ENCODE data around the gene ETF1.
"Not testable (repeated sequence)": the region's sequence is repeated elsewhere in the genome, so short reads cannot be mapped to it uniquely, and the experiment has no call there.

Gene ETF1

GRCh38 chr5:138528208-138528607 lies 14.8 kb downstream of the ETF1 start:
- DNase-seq = no peak

DNA sequence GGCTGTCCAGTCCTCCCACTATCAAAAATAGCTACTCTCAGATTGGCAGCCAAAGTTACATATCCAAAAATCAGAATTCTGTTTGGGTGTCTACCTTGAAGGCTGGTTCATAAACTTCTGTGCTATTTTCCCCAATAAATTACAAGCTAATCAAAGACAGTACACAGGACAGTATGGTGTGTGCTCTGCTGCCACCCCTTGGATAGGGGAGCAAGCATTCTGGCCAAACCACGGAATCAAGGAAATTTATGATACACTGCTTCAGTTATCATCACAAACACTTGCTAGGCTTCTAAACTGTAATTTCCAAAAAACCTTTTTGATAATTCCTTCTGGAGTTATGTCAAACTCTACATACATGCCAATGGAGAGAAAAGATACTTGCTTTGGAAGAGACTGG lies 15.9 kb downstream of the ETF1 start:
- no peak for DNase-seq

DNA sequence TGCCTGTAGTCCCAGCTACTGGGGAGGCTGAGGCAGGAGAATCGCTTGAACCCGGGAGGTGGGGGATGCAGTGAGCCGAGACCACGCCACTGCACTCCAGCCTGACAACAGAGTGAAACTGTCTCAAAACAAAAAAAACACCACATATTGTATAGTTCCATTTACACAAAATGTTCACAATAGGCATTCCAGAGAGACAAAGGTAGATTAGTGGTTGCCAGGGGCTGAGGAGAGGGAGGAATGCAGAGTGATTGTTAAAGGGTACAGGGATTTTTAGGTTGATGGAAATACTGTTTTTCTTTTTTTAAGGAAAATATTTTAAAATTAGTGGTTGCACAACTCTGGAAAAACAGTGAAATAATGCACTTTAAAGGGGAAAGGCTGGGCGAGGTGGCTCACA lies 19.6 kb downstream of the ETF1 start:
- no peak for DNase-seq

GRCh38 chr5:138520971-138521370 lies 22.1 kb downstream of the ETF1 start:
- no peak for DNase-seq

DNA sequence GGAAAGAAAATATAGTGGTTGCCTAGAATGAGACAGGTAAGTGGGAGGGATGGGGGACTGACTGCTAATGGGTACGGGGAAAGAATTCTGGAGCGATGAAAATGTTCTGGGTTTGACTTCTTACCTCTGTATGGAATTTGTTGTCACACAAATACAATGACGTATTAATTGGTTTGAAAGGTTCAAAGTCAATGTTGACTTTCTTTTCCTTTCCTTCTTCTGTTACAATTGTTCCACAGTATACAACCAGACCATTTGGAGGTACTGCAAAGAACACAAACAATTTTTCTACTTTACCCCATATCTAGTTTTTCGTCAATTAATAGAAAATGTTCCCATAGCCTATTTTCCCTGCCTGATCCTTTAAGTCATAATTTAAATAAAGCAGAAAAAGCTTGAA lies 25.6 kb downstream of the ETF1 start:
- no peak for DNase-seq

GRCh38 chr5:138515556-138516245 lies 27.3 kb downstream of the ETF1 start:
- no peak for DNase-seq

DNA sequence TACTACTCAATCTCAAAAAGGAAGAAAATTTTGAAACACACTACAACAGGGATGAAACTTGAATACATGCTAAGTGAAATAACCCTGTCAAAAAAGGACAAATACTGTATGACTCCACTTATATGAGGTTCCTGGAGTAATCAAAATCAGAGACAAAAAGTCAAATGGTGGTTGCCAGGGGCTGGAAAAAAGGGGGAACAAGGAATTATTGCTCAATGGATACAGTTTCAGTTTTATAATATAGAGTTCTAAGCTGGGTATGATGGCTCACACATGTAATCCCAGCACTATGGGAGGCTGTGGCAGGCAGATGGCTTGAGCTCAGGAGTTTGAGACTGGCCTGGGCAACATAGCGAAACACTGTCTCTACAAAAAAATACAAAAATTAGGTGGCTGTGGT lies 29.0 kb downstream of the ETF1 start:
- no peak for DNase-seq

DNA sequence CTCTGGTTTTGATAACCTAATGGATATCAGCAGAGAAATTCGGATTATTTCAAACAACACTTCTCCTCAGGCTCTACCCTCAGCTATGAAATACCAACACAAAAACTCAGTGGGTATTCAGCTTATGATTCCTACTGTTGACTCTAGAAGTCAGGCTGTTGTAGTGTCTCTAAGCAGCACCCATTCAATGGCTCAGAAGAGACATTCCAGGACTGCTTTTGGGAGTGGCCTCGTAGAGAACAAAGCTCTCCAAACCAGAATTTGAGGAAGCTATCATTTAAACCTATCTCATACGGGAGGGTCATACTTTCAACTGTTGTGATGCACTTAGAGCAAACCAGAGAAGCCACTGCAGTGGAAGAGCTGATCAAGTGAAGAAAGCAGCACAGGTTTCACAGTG lies 34.1 kb downstream of the ETF1 start:
- DNase-seq = no peak

DNA sequence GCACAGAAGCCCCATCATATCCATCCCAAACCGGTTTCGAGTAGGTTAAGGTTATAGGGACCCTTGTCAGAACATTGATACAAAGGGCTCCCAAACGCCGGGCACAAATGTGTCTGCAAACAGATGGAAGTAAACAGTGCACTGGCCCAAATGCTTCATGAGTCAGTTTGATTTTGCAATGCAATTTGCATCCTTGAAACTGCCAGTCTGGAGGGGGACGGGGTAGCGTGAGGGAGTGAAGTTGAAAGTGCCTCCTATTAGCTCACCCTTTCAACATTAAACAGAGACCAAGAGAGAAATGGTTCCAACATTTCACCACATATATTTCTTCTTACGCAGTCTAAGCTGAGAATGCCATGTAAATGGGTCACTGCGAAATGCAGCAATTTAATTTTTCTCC lies 35.6 kb downstream of the ETF1 start:
- DNase-seq = not testable (repeated sequence)

DNA sequence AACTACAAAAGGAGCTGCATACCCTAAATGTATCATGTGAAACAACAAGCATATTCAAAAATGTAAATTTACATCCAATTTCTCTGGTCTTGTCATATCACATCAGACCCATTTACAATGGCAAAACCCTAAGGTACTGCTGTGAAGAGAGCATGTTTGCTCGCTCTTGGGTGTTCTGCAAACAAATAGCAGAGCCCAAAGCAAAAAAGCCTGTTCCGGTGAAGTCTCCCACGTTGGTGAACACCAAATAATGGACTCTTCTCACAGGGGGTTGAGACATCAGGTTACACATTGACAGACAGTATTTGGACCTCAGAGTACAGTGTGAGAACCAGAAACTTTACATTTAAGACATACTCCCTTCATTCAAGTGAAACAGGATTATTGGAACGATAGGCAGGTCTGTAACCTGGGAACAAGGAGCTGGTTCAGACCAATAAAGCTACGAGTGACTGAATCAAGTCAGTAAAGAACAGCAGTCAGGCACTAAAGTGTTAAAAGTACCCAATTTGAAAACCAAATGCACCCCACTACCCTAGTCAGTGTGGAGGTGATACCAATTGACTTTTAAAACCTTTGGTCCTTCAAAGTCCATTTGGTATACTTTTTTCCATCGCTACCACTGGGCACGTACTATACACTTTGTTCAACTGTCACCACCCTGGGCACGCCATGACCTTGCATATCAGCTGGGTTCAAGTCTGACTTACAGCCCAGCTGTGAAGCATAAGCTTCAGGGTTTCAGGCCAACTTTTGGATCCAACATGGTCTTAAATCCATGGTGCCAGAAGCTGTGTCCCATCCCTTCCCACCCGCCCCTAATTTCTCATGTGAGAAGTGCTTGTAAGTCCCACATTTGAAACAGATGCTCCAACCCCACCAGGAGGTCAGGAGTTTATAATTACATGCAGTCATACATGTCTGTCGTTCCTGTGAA lies 36.4 kb downstream of the ETF1 start:
- DNase-seq = no peak

DNA sequence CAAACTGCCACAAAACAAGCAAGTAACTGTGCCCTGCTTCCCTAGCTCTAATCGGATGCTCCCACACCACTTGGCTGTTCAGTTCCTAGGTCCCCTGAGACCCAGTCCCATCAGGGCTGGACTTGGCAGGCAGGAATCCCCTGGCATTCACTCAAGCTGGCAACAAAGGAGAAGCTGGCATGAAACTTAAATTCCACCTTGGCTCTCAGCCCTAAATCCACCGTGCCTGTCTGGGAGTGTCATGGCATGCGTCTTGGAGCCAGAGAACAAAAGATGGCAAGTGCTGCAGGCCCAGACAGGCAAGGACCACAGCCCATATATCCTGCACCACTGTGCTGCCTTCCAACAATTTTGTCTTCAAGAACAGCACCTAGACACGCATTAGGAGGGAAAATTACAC lies 38.2 kb downstream of the ETF1 start:
- no peak for DNase-seq

DNA sequence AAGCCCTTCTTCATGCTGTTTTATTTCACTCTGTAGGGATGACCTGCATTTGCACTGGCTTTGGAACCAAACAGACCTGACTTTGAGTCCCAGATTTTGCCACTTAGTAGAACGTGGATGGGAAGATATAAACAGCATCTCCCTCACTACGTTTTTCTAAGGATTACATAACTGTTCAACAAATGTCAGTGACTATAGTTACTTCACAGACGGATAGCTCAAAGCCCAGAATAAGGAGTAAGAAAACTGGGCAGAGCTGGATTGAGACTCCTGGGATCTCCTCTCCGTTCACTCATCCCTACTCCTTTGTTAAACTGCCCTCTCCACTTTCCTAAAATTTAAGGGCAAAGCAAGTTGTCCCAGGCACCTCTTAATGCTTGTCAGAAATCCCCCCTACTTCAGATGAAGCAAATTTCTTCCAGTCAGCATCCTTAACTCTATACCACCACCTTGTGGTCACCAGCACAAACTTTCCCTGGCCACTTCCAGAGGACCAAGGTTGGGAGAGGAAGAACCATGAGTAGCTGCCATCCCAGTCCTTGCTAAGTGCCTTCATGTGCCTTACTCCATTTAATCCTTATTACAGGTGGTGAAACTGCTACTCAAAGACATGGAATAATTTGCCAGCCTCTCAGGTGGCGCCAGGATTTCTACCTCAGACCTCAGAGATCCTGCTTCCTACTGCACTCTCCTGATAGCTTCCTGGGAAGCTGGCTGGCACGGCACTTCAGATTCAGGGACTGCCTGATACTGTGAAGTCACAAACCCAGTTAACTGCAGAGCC lies 39.4 kb downstream of the ETF1 start:
- peak; percentile 28 for DNase-seq

DNA sequence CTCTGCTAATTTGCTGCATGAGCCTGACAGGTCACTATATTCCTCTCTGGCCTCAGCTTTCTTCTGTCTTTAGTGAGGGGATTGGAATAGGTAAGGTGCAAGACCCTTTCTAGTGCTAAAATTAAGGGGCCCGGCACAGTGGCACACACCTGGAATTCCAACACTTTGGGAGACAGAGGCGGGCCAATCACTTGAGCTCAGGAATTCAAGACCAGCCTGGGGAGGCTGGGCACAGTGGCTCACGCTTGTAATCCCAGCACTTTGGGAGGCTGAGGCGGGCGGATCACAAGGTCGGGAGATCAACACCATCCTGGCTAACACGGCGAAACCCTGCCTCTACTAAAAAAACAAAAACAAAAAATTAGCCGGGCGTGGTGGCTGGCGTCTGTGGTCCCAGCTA lies 40.5 kb downstream of the ETF1 start:
- DNase-seq = no peak

GRCh38 chr5:138502121-138502520 lies 40.9 kb downstream of the ETF1 start:
- DNase-seq = no peak

DNA sequence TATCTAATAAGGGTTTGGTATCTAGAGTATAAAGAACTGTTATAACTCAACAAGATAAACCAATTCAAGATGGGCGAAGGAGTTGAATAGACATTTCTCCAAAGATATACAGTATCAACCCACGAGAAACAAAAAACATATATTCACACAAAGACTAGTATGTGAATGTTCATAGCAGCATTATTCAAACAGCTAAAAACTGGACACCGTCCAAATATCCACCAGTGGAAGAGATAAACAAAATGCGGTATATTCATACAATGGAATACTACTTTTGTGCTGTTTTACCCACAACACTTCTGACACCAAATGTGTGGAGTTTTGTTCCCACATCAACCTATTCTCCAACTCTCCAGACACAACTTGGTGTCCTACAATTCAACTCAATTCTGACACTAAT lies 44.7 kb downstream of the ETF1 start:
- no peak for DNase-seq

GRCh38 chr5:138495351-138495750 lies 47.7 kb downstream of the ETF1 start:
- no peak for DNase-seq

DNA sequence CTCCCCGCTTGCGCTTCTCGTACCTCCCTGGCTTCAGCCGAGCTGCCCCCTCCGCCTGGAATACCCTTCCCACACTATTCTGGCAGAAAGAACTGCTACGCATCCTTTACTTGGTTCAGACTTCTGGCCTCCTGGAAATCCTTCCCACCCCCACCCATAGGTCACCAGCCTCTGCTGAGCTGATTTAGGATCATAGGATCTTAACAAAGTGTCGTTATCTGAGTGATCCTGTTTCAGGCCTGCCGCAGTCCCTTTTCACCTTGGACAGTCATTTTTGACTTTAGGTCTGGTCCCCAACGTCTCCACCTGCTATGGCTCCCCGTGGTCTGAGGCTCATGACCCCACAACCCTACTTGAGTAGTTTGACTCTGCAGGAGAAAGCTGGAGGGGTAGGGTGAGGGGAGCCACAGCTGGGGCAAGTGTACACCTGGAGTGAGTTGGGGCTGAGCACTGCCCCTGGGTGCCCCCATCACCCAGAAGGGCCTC lies 50.4 kb downstream of the ETF1 start:
- no peak for DNase-seq

DNA sequence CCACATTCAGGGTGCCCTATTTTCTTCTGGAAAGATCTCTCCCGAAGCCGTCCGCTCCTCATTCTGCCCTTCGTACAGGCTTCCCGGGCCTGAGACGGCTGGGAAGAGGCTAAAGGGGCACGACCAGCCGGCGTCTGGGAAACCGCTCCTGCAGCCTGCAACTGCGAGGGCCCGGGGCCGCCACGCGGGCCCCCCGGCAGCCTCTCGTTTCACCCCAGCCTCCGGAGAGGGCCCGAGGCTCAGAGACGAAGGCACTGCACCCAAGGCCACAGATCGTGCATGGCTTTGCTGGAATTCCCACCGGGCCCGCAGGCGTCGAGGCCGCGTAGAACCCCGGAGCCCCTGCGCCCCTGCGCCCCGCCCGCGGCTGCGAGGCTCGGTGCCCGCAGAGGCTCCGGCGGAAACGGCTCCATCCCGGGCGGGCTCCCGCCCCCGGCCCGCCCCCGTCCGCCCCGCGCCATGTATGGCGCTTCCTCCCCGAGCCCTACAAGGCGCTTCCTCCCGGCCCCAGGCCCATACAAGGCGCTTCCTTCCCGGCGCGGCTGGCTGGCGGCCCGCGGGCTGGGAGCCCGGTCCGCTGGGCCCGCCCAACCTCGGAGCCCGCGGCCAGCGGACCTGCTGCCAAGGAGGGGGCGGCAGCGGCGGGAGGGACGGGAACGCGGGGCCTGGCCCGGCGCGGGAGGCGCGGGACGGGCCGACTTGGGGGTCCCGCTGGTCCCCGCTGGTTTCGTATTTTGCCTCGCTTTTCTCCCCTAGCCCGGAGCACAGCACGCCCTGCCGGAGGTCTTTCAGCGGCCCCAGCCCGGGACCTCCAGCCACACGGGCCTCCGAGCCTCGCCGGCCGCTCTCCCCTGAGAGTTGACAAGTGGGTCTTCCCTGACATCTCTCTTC lies 51.1 kb downstream of the ETF1 start:
- DNase-seq = peak; percentile 81

- DNase-seq = peak; percentile 26
Observed at GRCh38 chr5:138491284-138491648, 51.8 kb downstream of the ETF1 start.

DNA sequence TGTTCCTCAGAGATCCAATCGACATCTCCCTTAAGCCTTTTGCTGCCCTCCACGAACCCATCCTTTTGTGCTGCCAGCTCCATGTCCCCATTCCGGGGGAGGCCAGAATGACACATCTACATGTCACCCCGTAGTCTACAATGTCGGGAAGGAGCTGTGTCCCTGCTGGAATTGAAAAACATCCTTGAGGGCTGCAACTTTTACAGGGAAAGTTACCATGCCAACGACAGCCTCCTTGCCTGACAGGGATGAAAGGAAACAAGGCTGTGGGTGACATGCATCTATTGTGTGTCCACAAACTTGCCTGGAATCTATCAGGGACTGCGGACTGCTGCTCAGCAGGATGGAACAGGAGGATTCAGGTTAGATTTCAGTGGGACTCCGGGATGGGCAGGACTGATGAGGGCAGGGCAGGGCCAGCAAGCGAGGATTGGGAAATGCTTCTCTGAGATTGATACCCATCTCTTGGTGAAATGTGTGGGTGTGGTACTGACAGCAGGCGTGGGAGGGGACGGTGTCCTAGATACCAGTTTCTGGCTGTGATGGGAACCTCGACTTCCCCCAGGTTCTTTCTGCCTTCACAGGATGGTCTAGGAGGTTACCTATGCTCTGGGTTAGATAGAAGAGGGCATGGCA lies 52.3 kb downstream of the ETF1 start:
- no peak for DNase-seq

DNA sequence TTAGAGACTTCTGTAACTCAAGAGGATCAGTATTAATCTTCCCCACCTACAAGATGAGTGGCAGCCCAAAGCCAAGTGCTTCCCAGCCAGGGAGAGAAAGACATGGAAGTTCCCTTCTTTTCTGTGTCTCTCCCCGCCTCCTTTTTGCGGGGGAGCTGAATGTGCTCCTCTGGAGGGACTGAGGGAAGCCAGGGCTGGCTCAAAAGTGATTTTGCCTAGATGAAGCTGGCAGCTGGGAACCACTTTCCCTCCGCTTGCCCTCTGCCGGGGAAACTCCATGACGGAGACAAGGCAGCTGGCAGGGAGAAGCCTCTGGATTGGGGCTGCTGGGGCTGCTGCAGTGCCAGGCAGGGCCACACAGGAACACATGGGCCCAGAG lies 53.4 kb downstream of the ETF1 start:
- no peak for DNase-seq

DNA sequence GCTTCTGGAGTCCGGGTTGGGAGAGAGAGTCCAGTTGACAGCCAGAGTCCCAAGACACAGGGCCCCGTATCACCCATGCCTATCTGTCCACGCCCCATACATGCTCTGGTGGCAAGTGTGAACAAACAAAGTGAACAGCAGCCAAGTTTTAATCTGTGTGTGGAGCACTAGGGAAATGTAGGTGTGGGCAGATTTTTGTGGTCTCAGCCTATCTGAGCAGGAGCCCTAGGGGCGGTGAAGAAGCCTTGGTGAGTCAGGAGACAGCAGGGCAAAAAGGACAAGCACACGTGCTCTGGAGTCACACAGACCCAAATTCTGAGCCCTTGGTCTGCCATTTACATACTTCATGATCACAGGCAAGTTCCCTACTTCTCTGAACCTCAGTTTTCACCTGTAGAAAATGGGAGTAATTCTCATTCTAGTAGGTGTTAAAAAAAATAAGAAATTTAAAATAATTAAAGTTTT lies 54.5 kb downstream of the ETF1 start:
- DNase-seq = no peak

All from NCI-H146 (cell line).